Prostate gland (tissue), 2 donors: ENCODE data around the gene DCPS. TPM values are rescaled to one million over a fixed set of nuclear protein-coding genes. Genes with fewer than 3 reads are reported as not detected.
A peak's percentile ranks its signal among the peaks of the same experiment; 100 is the strongest.

Source experiments
- DNase-seq: peaks from one replicate; pipeline ENCODE4 v3.0.0-alpha.2; 2019; ENCODE audit warnings: low spot score
- H3K27ac ChIP-seq, 2 donors: fragments of 200-600 bp; sonication (generic); 2 replicates each; pipeline ENCODE4 v1.5.1; 2017 to 2019
- H3K27me3 ChIP-seq: fragments of 200-600 bp; sonication (generic); replicated peaks from 2 replicates; pipeline ENCODE4 v1.5.1; 2019; ENCODE audit not compliant: insufficient read depth
- H3K36me3 ChIP-seq, 2 donors: fragments of 200-600 bp; sonication (generic); 1 replicate in 1 of 2; 2 replicates in 1 of 2; pipeline versions ENCODE4 v1.5.1 to v1.8.1; 2017 to 2019
- H3K4me1 ChIP-seq: fragments of 200-600 bp; sonication (generic); replicated peaks from 2 replicates; pipeline ENCODE4 v1.5.1; 2019
- H3K4me3 ChIP-seq, 2 donors: fragments of 200-600 bp; sonication (generic); 2 replicates each; pipeline ENCODE4 v1.5.1; 2017 to 2019
- H3K9me3 ChIP-seq: fragments of 200-600 bp; sonication (generic); 2 replicates; pipeline ENCODE4 v1.5.1; 2017
- POLR2A ChIP-seq: fragments of 450-650 bp; IDR thresholded peaks from one replicate; pipeline ENCODE4 v1.6.1; 2016; ENCODE audit warnings: antibody characterized with exemption, mild to moderate bottlenecking
- POLR2AphosphoS5 ChIP-seq: sonication (generic); formaldehyde crosslinking; IDR thresholded peaks from one replicate; pipeline ENCODE4 v1.6.1; 2017; ENCODE audit warnings: antibody characterized with exemption
- WGBS: methylation state at CpG from one replicate; pipeline ENCODE4 v1.1.5; 2018; 5-methylcytosine and 5-hydroxymethylcytosine counted together
- intact Hi-C: fragments of 100-400 bp; cut with DNase I; formaldehyde crosslinking; loops from one replicate; pipeline ENCODE4 v1.14.2; 2022
- total RNA-seq, 2 donors: library from RNA; depleted of rRNA; stranded (reverse); fragments of >200 nt; gene quantifications; one replicate each; pipeline ENCODE4 v1.1.0, GENCODE V29; 2016
- TF ChIP-seq, protein P1 (sequence below), 4 experiments: fragments of 200-600 bp in 2 of 4; fragments of 450-650 bp in 2 of 4; sonication (generic) in 2 of 4; IDR thresholded peaks; 1 replicate in 3 of 4; 2 replicates in 1 of 4; pipeline ENCODE4 v1.5.1; 2016 to 2019; ENCODE audit warnings: antibody characterized with exemption in 4 of 4, mild to moderate bottlenecking in 2 of 4, moderate library complexity in 2 of 4

DCPS gene
- total RNA-seq, 2 donors from 2014 or later: 12.6 to 17.5 TPM

DNA sequence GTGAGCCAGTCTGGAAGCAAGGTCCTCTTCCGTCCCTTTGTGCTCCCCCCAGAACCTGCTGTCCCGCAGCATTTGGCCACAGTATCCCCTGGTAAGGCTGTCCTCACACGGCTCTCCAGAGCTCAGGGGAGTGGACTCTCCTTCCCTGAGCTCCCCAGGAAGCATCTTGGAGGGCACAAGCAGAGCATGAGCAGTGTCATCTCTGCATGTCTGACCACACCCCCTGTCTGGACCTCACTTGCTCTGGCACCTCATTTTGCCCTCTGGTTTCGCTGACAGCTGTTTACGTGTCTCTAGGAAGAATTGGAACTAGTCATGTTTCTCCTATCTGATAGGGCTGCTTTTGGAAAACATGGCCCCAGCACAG is 15.5 kb downstream of the DCPS start:
- TF ChIP-seq POLR2A (no peak), POLR2AphosphoS5 (no peak)
- TF ChIP-seq, protein P1, sequence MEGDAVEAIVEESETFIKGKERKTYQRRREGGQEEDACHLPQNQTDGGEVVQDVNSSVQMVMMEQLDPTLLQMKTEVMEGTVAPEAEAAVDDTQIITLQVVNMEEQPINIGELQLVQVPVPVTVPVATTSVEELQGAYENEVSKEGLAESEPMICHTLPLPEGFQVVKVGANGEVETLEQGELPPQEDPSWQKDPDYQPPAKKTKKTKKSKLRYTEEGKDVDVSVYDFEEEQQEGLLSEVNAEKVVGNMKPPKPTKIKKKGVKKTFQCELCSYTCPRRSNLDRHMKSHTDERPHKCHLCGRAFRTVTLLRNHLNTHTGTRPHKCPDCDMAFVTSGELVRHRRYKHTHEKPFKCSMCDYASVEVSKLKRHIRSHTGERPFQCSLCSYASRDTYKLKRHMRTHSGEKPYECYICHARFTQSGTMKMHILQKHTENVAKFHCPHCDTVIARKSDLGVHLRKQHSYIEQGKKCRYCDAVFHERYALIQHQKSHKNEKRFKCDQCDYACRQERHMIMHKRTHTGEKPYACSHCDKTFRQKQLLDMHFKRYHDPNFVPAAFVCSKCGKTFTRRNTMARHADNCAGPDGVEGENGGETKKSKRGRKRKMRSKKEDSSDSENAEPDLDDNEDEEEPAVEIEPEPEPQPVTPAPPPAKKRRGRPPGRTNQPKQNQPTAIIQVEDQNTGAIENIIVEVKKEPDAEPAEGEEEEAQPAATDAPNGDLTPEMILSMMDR (IDR thresholded peaks at IDR 0.05): no peak
- Histone ChIP-seq H3K36me3 (no peaks in the 10 kb centered on the region), H3K9me3 (no peaks in the 10 kb centered on the region), H3K27ac (peak overlapping the region; percentile 4 to 62), H3K4me1 (no peaks in the 10 kb centered on the region), H3K4me3 (no peak overlapping the region), H3K27me3 (no peaks in the 10 kb centered on the region)
- DNase-seq: no peak
- intact Hi-C loops: loop anchor here (5.0 to 10.0 kb wide), 3 partner anchors 38 to 665 kb away; partner anchors contain the start of gene ST3GAL4
- WGBS: 63% methylated on average over 5 of the region's 5 CpGs

DNA sequence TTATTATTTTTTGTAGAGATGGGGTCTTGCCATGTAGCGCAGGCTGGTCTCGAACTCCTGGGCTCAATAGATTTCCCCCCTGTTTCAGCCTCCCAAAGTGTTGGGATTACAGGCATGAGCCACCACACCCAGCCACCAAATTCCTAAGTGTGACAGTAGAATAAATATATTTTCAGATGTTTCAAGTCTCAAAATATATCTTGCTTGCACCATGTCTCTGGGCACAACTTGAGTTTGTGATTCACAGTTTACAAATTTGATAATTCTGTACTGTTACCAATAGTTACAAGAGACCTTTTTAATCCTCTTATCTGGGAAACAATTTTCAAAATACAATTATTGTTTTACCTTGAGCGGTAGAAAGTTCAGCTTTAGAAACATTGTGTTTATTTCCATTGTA is 19.1 kb downstream of the DCPS start:
- DNase-seq: no peak
- Histone ChIP-seq H3K27ac (no peak overlapping the region), H3K9me3 (no peaks in the 10 kb centered on the region), H3K36me3 (no peaks in the 10 kb centered on the region), H3K27me3 (no peaks in the 10 kb centered on the region), H3K4me1 (no peaks in the 10 kb centered on the region), H3K4me3 (no peak overlapping the region)
- 93% methylated on average over 3 of the region's 3 CpGs for WGBS
- intact Hi-C loops: no loop called here
- TF ChIP-seq POLR2AphosphoS5: no peak
- TF ChIP-seq, protein P1 (IDR thresholded peaks at IDR 0.05): no peak
- TF ChIP-seq POLR2A: no peak

DNA sequence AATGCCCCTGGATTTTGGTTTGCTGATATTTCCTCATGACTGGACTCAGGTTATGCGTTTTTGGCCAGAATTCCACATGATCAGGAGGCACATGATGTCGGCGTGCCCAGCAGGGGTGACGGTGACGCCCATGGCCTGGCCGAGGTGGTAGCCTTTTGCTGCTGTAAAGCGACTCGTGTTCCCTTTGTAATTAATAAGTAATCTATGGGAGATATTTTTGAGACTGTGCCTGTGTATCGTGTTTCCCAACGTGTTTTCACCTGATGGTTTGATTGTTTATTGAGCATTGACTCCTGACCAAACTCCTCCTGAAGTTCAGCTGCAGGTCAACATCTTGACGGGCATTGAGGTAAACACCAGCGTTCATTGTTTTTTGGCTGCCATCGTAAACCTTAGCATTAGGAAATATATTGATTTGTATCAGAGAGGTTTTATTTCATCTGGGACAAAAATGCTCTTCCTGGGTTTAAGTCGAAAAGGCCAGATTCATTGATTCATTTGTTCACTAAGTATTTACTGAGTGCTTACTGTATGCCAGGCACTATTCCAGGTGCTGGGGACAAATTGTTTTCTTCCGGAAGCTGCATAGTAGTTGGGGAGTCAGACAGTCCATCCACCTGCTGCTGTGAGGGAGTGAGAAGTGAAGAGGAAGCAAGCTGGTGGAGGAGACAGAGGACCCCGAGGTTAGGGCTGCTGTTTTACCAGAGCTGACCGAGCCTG is 23.6 kb downstream of the DCPS start:
- Histone ChIP-seq H3K4me1 (no peaks in the 10 kb centered on the region), H3K27ac (no peak overlapping the region), H3K36me3 (no peaks in the 10 kb centered on the region), H3K9me3 (no peaks in the 10 kb centered on the region), H3K27me3 (no peaks in the 10 kb centered on the region), H3K4me3 (no peak overlapping the region)
- no peak for DNase-seq
- TF ChIP-seq, protein P1 (IDR thresholded peaks at IDR 0.05): no peak
- no peak for TF ChIP-seq POLR2A
- no peak for TF ChIP-seq POLR2AphosphoS5
- intact Hi-C loops: no loop called here
- WGBS: 50% methylated on average over 17 of the region's 17 CpGs

DNA sequence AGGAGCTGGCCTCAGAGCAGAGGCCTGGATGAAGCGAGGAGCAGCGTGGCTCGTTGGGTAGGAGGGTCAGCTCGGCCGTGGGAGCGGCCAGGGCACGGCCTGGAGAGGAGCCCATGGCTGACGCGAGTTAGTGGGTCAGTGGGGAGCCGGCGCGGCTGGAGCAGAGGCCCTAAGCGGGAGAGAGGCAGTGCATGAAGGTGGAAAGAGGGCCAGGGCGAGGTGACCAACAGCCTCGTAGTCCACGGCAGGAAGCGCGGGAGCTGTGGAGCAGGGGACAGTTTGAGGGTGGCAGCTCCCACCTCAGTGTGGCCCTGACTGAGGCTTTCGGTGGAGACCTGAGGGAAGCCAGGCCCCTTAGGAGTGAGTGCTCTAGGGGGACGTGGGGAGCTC is 24.1 kb downstream of the DCPS start:
- intact Hi-C loops: no loop called here
- no peak for DNase-seq
- no peak overlapping the region for H3K27ac ChIP-seq
- H3K9me3 ChIP-seq: no peaks in the 10 kb centered on the region
- H3K4me3 ChIP-seq: no peak overlapping the region
- 84% methylated on average over 20 of the region's 20 CpGs for WGBS
- H3K36me3 ChIP-seq: no peaks in the 10 kb centered on the region
- no peaks in the 10 kb centered on the region for H3K4me1 ChIP-seq
- H3K27me3 ChIP-seq: no peaks in the 10 kb centered on the region
- no peak for TF ChIP-seq POLR2AphosphoS5
- TF ChIP-seq, protein P1 (IDR thresholded peaks at IDR 0.05): no peak
- TF ChIP-seq POLR2A: no peak

DNA sequence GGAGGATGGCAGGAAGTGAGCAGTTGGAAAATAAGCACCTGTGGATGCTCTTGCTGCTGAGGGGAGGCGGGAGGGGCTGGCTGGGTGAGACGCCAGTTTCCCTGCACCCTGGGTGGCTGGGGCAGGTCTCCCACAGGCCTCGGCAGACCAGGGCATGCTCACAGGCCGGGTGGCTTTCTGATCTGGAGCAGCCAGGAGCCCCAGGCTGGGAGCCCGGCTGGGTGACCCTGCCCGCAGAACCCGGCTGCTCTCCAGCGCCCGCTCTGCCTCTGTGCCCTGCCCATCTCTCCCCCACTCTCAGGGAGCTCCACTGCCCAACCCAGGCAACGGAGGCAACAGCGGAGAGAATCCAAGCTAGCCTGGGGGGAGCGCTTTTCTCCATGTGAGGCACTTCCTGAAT is 24.6 kb downstream of the DCPS start:
- TF ChIP-seq POLR2AphosphoS5 (no peak), POLR2A (no peak)
- TF ChIP-seq, protein P1 (IDR thresholded peaks at IDR 0.05): no peak
- H3K4me1 ChIP-seq: no peaks in the 10 kb centered on the region
- intact Hi-C loops: no loop called here
- no peak for DNase-seq
- 56% methylated on average over 12 of the region's 12 CpGs for WGBS
- no peak overlapping the region for H3K4me3 ChIP-seq
- no peaks in the 10 kb centered on the region for H3K9me3 ChIP-seq
- H3K36me3 ChIP-seq: no peaks in the 10 kb centered on the region
- no peaks in the 10 kb centered on the region for H3K27me3 ChIP-seq
- no peak overlapping the region for H3K27ac ChIP-seq
